Body of pancreas (tissue), 4 donors: ENCODE measurements around the gene CMSS1. TPM values are rescaled to one million over a fixed set of nuclear protein-coding genes. Genes with fewer than 3 reads are reported as not detected.

Source experiments
- ATAC-seq: fragments of 150-250 bp; one replicate; pipeline ENCODE4 v1.9.1; 2016
- DNase-seq, 4 donors: peaks; one replicate each; pipeline ENCODE4 v3.0.0-alpha.2; 2019
- H3K27ac ChIP-seq, 4 donors: fragments of 200-600 bp; sonication (generic); 1 replicate in 3 of 4; 2 replicates in 1 of 4; pipeline versions ENCODE4 v1.5.1 to v1.6.1; 2016 to 2019; ENCODE audit warnings: mild to moderate bottlenecking in 1 of 4, mixed read lengths in 1 of 4, moderate library complexity in 1 of 4
- H3K27me3 ChIP-seq, 2 donors: fragments of 200-600 bp; sonication (generic); one replicate each; pipeline ENCODE4 v1.6.0; 2016; ENCODE audit warnings: mild to moderate bottlenecking in 1 of 2
- H3K36me3 ChIP-seq, 2 donors: fragments of 200-600 bp; sonication (generic); replicated peaks in 1 of 2; 2 replicates each; pipeline ENCODE4 v1.5.1; 2016; ENCODE audit warnings: low read depth in 2 of 2; ENCODE audit not compliant: insufficient read depth in 1 of 2
- H3K4me1 ChIP-seq: fragments of 200-600 bp; sonication (generic); one replicate; pipeline ENCODE4 v1.6.0; 2016
- H3K4me3 ChIP-seq, 2 donors: fragments of 200-600 bp; sonication (generic); 1 replicate in 1 of 2; 2 replicates in 1 of 2; pipeline ENCODE4 v1.5.1; 2016 to 2019
- H3K9me3 ChIP-seq, 3 donors: fragments of 200-600 bp; sonication (generic); 1 replicate in 2 of 3; 2 replicates in 1 of 3; pipeline ENCODE4 v1.5.1; 2016
- CTCF ChIP-seq, 7 experiments: fragments of 450-650 bp in 4 of 7; fragments of 200-600 bp in 3 of 7; sonication (generic) in 3 of 7; IDR thresholded peaks; one replicate each; pipeline ENCODE4 v1.5.1; 2016 to 2019; ENCODE audit warnings: antibody characterized with exemption in 7 of 7
- POLR2A ChIP-seq, 3 donors: fragments of 450-650 bp; IDR thresholded peaks; one replicate each; pipeline ENCODE4 v1.6.1; 2016; ENCODE audit warnings: antibody characterized with exemption in 3 of 3, mild to moderate bottlenecking in 2 of 3
- WGBS, 2 donors: methylation state at CpG; one replicate each; pipeline ENCODE4 v1.1.5; 2017; 5-methylcytosine and 5-hydroxymethylcytosine counted together
- intact Hi-C: fragments of 100-400 bp; cut with DNase I; formaldehyde crosslinking; loops from one replicate; pipeline ENCODE4 v1.15.1; 2023
- total RNA-seq, 2 donors: library from RNA; depleted of rRNA; stranded (reverse); fragments of >200 nt; gene quantifications; one replicate each; pipeline ENCODE4 v1.1.0, GENCODE V29; 2016

CMSS1 gene
- total RNA-seq, 2 donors from 2014 or later = 3.9 to 21.4 TPM

DNA sequence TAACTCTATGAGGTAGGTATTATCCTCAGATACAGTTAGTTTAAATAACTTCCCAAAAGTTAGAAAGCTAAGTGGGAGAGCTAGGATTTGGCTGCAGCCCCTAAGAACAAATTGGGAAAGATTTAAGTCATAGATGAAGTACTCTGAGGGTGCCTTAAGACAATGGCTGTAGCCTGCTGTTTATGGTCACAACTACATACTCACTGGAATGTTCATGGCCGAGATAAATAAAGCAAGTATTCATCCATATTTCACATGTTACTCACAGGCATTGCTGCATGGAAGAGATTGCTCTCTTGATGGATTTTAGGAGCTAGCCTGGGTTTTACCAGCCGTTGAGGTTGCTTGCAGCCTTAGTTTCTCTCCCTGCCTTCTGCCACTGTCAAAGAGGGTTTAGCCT lies 145.0 kb downstream of the CMSS1 start:
- Histone ChIP-seq H3K9me3 (no peaks in the 10 kb centered on the region), H3K4me3 (no peak overlapping the region), H3K4me1 (peaks cover 31% of the 10 kb centered on the region), H3K36me3 (no peaks in the 10 kb centered on the region), H3K27me3 (no peaks in the 10 kb centered on the region), H3K27ac (no peak overlapping the region)
- intact Hi-C loops = no loop called here
- WGBS, 2 donors = 90 to 100% methylated on average over 2 of the region's 2 CpGs
- no peak for DNase-seq
- ATAC-seq = no peak
- no peak for TF ChIP-seq POLR2A (IDR thresholded peaks at IDR 0.05)
- no peak for TF ChIP-seq CTCF (IDR thresholded peaks at IDR 0.05)

- peak; percentile 38 to 72 (median 71) for DNase-seq
- intact Hi-C loops = no loop called here
Observed at GRCh38 chr3:99965077-99965476, 147.4 kb downstream of the CMSS1 start.

DNA sequence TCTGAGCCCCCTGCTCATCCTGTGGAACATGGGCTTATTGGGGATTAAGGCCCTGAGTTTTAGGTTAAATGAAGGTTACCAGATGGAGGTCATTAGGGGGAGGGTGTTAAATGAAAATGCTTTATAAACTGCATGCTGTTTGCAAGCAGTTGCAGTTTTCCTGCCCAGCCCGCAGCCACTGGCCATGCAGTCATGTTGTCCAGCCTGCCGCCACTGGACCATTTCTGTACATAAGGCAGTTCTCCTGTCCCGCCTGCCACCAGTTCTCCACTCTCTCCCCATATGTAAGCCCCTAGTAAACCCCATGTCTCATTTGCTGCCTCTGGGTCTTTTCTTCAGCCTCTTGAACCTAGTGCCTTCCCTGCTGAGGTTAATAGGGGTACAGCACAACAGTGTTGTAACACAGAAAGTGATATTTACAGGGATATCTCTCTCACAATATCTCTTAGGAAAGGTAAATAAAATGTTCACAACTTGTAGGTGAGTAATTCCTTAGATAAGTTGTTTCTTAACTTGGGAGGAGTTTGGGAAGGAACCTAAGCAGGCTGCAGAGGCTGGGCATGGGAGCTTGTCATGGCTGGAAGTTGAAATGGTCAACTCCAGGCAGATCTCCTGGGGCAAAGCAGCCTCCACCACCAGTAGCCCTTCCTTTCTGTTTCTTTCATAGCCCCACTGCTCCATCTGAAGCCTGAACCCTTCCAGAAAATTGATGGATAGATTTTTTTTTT lies 148.2 kb downstream of the CMSS1 start:
- no peaks in the 10 kb centered on the region for H3K27me3 ChIP-seq
- intact Hi-C loops = no loop called here
- DNase-seq = peak; percentile 16 to 54 (median 34)
- ATAC-seq = peak; percentile 48
- H3K4me3 ChIP-seq = no peak overlapping the region
- H3K27ac ChIP-seq = peak overlapping the region; percentile 57 to 85 (median 69)
- no peaks in the 10 kb centered on the region for H3K36me3 ChIP-seq
- H3K9me3 ChIP-seq = no peaks in the 10 kb centered on the region
- TF ChIP-seq CTCF (IDR thresholded peaks at IDR 0.05) = no peak
- TF ChIP-seq POLR2A (IDR thresholded peaks at IDR 0.05) = no peak
- peaks cover 31% of the 10 kb centered on the region for H3K4me1 ChIP-seq
- WGBS, 2 donors = 47 to 53% methylated on average over 3 of the region's 3 CpGs

More at GRCh38 chr3:99965077-99965476, 147.4 kb downstream of the CMSS1 start:
- ATAC-seq = peak; percentile 81
- H3K4me3 ChIP-seq = no peak overlapping the region
- TF ChIP-seq CTCF (IDR thresholded peaks at IDR 0.05) = no peak
- no peak for TF ChIP-seq POLR2A (IDR thresholded peaks at IDR 0.05)
- peak overlapping the region; percentile 57 to 85 (median 69) for H3K27ac ChIP-seq
- WGBS, 2 donors = 27 to 30% methylated on average over 1 of the region's 1 CpG
- H3K4me1 ChIP-seq = peaks cover 31% of the 10 kb centered on the region
- no peaks in the 10 kb centered on the region for H3K36me3 ChIP-seq
- H3K27me3 ChIP-seq = no peaks in the 10 kb centered on the region
- no peaks in the 10 kb centered on the region for H3K9me3 ChIP-seq

- Histone ChIP-seq H3K9me3 (no peaks in the 10 kb centered on the region), H3K4me3 (no peak overlapping the region), H3K4me1 (peaks cover 31% of the 10 kb centered on the region), H3K36me3 (no peaks in the 10 kb centered on the region), H3K27me3 (no peaks in the 10 kb centered on the region), H3K27ac (no peak overlapping the region)
- ATAC-seq (no peak), DNase-seq (peak in 1 of 4 donors; percentile 9)
- WGBS, 2 donors = 90 to 96% methylated on average over 7 of the region's 7 CpGs
- no peak for TF ChIP-seq CTCF (IDR thresholded peaks at IDR 0.05)
- no peak for TF ChIP-seq POLR2A (IDR thresholded peaks at IDR 0.05)
- intact Hi-C loops = no loop called here
Observed at GRCh38 chr3:99966662-99967416, 149.2 kb downstream of the CMSS1 start.
